ENCODE measurements around the gene NUP93.
"Not testable (repeated sequence)": the region's sequence is repeated elsewhere in the genome, so short reads cannot be mapped to it uniquely, and the experiment has no call there.

The NUP93 gene

GRCh38 chr16:56709443-56710040, 20.4 kb upstream of the NUP93 start:
- no peak for DNase-seq (ENCODE audit: low read depth)

- DNase-seq (ENCODE audit: low read depth), result no peak
These were observed 19.7 kb upstream of the NUP93 start for GRCh38 chr16:56710181-56710737.

DNA sequence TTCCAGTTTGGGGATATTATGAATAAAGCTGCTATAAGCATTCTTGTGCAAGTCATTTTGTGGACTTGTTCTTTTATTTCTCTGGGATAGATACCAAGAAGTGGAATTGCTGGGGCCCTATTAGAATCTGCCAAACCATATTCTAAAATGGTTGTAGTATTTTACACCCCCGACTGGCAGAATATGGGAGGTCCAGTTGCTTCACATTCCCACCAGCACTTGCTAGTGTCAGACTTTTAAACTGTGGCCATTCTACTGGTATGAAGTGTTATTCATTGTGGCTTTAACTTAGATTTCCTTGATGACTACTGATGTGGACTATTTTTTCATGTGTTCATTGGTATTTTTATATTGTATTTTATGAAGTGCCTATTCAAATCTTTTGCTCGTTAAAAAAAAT, 18.1 kb upstream of the NUP93 start:
- no peak for DNase-seq (ENCODE audit: low read depth)

- no peak for DNase-seq (ENCODE audit: low read depth)
These were observed 16.1 kb upstream of the NUP93 start for GRCh38 chr16:56713794-56714193.

DNA sequence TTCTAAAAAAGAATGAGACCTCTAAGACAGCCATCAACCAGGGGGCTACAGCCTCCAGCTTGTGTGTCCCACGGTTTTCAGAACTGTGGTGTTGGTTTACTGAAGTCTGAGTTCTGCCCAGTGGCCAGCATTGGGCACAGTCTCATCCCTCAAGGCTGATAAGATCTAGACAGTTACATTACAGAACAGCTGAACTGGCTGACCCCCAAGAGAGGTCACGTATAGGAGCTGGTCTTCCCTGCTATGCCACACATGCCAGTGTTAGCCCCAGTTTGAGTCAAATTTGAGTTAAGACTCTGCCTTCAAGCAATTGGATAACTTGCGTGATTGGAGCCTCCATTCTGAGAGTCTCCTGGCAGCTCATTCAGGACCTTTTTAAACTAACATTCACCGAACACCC, 14.8 kb upstream of the NUP93 start:
- DNase-seq (ENCODE audit: low read depth), result no peak

DNA sequence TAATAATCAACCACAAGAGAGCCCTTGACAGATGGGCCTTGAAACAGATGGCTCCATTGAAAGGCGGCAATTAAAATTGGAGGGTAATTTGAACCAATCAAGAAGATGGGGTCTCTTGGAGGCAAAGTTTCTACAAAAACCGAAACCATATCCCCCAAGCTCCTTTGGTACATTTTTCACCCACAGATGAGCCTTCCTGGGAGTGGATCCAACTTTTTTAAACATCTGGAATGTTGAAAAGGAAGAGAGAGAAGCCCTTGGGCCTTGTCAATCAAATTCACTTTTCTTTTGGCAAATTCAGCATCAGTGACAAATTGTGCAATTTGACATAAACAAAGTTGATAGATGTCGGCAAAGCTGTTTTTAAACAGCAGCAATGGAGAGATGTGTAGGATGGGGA, 13.2 kb upstream of the NUP93 start:
- no peak for DNase-seq (ENCODE audit: low read depth)

DNA sequence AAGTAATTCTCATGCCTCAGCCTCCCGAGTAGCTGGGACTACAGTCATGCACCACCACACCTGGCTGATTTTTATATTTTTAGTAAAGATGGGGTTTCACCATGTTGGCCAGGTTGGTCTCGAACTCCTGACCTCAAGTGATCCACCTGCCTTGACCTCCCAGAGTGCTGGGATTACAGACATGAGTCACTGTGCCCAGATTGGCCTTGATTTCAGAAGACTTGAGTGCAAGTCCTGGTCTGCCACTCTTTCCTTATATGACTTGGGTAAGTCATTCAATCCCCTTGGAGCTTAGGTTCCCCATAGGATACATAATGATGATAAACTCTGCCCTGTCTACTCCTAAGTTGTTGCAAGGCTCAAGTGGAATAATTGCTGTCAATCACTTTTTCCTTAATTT, 12.4 kb upstream of the NUP93 start:
- not testable (repeated sequence) for DNase-seq (ENCODE audit: low read depth)

GRCh38 chr16:56722200-56722842, 7.6 kb upstream of the NUP93 start:
- no peak for DNase-seq (ENCODE audit: low read depth)

- no peak for DNase-seq (ENCODE audit: low read depth)
These were observed 5.7 kb upstream of the NUP93 start for GRCh38 chr16:56724191-56724590.

DNA sequence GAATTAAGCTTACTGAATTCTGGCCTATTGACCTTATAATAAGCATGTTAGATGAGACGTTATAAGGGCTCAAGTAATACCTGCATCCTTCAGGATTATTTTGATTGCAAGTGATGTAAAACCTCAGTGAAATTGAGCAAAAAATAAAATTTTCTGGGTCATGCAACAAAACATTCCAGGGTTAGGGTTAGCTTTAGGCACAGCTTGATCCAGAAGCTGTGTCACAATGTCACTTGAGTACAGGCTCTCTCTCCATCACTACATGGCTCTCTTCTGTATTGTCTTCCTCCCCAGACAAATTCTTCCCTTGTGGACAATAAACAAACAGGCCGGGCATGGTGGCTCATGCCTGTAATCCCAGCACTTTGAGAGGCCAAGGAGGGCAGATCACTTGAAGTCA, 3.6 kb upstream of the NUP93 start:
- no peak for DNase-seq (ENCODE audit: low read depth)

DNA sequence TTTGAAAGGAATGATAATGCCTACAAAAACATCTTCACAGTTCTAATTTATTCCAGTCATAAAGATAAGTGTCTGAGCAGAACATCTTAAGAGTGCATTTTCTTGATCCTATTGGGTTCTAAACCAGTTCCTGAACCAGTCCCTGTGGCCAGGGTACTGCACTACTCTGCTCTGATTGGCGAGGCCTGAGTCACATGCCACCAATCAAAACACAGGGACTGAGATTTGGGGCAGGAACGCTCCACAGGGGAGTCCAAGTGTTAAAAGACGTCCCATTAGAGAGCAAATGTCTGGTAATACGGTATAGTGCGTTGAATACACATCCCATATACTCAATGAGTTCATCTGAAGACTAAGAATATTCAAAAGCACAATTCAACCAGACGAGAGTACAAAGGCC, 3.0 kb upstream of the NUP93 start:
- no peak for DNase-seq (ENCODE audit: low read depth)

- no peak for DNase-seq (ENCODE audit: low read depth)
These were observed 1.9 kb upstream of the NUP93 start for GRCh38 chr16:56728027-56728426.

DNA sequence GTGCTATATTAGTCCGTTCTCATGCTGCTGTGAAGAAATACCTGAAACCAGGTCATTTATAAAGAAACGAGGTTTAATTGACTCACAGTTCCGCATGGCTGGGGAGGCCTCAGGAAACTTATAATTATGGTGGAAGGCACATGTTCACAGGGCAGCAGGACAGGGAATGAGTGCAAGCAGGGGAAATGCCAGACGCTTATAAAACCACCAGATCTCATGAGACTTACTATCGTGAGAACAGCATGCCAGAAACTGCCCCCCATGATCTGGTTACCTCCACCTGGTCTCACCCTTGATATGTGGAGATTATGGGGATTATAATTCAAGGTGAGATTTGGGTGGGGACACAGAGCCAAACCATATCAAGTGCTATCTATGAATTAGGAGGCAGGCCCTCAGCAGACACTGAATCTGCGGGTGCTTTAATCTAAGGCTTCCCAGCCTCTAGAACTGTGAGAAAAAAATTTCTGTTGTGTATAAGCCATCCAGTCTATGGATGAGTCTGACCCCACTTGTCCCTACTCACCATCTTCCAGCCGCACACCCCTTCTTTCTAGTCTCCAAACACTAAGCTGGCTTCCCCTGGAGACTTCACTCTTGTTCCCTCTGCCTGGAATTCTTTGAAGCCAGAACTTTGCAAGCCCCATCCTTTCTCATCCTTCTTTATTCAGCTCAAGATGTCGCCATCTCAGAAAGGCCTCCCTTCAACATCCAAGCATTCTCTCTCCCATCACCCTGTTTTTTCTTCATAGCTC, 772 bp upstream of the NUP93 start:
- peak; percentile 9 for DNase-seq (ENCODE audit: low read depth)

GRCh38 chr16:56732366-56732765, 2.4 kb downstream of the NUP93 start:
- no peak for DNase-seq (ENCODE audit: low read depth)

DNA sequence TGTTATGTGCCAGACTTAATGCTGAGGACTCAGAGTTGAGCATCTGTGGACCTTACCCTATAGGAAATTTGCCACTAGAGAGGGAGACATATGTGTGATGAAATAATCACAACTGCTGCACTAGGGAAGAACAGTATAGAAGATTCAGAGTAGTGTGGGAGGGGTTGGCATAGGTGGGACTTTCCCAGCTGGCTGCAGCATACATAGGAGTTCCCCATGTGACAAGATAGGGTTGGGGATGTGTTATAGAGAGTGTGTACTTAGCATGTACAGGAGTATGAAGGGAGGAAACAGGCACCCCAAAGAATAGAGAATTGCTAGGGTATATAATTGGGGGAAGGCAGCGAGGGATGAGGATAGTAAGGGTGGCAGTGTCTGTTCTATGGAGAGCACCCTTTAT, 2.9 kb downstream of the NUP93 start:
- no peak for DNase-seq (ENCODE audit: low read depth)

DNA sequence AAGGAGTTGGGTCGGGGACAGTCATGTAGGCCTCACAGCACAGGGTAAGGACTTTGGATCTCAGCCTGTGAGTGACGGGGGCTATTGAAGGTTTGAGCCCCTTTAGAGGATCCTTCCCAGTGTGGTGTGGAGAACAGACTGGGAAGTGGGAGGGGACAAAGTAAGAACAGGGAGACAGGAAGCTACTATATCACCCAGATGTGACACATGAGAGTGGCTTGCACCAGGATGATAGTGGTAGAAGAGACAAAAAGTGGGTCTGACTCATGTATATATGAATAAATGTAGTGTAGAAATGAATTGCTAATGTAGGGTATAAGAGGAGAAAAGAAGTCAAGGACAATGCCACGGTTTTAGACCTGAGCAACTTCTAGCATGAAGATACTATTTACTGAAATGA, 4.5 kb downstream of the NUP93 start:
- no peak for DNase-seq (ENCODE audit: low read depth)

GRCh38 chr16:56736476-56736875, 6.5 kb downstream of the NUP93 start:
- DNase-seq (ENCODE audit: low read depth), result no peak

DNA sequence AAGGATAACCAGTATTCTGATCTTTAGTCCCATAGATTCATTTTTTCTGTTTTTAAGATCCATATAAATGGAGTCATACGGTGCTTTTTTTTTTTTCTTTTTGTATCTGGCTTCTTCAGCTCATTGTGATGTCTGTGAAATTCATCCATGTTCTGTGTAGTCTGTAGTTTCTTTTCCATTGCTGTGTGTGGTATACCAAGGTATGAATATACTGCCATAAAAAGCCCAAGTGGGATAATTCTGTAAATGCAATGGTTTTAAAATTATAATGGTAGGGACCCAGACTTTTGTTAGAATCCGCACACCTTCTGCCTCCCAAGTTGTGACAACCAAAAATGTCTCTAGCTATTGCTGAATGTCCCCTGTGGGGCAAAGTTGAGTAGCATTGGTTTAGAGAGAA, 7.6 kb downstream of the NUP93 start:
- no peak for DNase-seq (ENCODE audit: low read depth)

DNA sequence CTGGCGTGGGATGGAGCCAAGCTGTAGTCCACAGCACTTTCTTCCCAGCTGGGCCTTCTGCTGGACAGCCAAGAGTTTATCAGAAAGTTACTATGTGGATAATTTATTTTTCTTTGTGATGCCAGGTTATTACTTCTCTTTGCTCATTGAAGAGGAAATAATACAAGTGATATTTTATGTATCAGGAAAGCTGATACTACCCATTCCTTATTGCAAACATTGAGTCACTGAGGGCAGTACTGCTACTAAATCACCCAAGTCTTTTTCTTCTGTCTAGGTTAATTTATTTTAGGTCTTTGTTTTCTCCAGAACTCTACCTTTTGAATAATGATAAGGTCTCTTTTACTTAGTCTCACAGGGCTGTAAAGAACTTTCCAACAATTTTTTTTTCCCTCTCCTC, 8.3 kb downstream of the NUP93 start:
- DNase-seq (ENCODE audit: low read depth), result no peak

DNA sequence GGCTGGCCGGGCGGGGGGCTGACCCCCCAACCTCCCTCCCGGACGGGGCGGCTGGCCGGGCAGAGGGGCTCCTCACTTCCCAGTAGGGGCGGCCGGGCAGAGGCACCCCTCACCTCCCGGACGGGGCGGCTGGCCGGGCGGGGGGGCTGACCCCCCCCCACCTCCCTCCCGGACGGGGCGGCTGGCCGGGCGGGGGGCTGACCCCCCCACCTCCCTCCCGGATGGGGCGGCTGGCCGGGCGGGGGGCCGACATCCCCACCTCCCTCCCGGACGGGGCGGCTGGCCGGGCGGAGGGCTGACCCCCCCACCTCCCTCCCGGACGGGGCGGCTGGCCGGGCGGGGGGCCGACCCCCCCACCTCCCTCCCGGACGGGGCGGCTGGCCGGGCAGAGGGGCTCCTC, 9.4 kb downstream of the NUP93 start:
- not testable (repeated sequence) for DNase-seq (ENCODE audit: low read depth)

- no peak for DNase-seq (ENCODE audit: low read depth)
These were observed 11.5 kb downstream of the NUP93 start for GRCh38 chr16:56741399-56741798.

GRCh38 chr16:56742030-56742984, 12.4 kb downstream of the NUP93 start:
- DNase-seq (ENCODE audit: low read depth), result peak; percentile 50

All from HS-27A (cell line).